ENCODE data around the gene NADSYN1.

The NADSYN1 gene

DNA sequence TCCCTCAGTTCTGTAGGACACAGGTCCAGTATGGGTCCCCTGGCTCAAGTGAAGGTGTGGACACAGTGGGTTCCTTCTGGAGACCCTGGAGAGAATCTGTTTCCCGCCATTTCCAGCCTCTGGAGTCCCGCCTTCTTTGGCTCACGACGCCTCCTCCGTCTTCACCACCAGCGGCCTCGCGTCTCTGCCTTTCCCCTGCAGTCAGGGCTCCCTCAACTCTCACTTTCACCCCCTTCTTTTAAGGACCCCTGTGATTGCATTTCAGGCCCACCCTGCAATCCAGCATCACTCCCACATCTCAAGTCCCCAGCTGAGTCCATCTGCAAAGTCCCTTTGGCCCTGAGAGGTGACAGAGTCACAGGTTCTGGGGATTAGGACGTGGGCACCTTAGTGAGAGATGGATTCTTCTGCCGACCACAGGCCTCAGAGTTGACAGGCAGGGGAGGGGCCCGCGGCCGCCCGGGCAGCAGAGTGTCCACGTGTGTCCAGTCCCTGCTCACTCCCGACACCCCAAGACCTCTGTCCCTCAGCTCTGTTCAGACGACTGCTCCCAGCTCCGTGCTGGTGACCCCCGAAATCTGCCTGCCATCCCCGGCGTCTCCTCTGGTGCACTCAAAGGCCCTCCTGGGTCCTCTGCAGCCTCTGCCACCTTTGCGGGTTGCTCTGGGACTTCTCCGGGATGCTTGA, 37.2 kb downstream of the NADSYN1 start:
- no peaks in the 10 kb centered on the region for H3K4me1 Mint-ChIP-seq (ENCODE audit: low read depth)
- no peak overlapping the region for H3K4me3 Mint-ChIP-seq
- no peaks in the 10 kb centered on the region for H3K27me3 Mint-ChIP-seq
- no peaks in the 10 kb centered on the region for H3K9me3 Mint-ChIP-seq
- peaks cover 96% of the 10 kb centered on the region for H3K36me3 Mint-ChIP-seq (ENCODE audit: low read depth)
- intact Hi-C loops (cut with micrococcal nuclease) = no loop called here
- no peak overlapping the region for H3K27ac Mint-ChIP-seq

DNA sequence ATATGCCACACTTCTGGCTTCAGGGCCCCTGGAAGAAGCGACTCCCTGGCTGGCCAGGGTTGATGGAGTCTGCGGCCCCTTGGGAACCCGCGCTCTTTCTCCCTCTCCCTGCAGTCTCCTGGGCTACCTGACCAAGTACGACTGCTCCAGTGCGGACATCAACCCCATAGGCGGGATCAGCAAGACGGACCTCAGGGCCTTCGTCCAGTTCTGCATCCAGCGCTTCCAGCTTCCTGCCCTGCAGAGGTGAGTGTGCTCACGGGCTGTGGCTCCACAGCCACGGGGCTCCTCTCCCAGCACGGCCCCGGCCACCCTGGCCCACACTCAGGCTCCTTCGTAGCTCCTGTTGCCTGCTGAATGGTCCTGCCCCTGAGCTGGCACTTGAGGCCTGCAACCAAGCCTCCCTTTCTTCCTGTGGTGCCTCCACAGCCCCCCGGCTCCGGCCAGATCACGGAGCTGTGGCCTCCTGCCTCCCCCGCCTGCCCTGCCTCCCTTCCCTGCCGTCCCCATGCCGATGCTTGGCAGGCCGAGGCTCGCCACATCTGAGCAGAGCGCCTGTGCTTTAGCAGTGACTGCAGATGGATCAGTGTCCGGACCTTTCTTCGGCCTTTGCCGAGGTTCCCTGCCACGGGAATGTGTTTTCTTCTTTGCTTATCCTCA, 37.9 kb downstream of the NADSYN1 start:
- Mint-ChIP-seq H3K9me3 (no peaks in the 10 kb centered on the region), H3K27me3 (no peaks in the 10 kb centered on the region), H3K27ac (no peak overlapping the region), H3K4me1 (ENCODE audit: low read depth) (no peaks in the 10 kb centered on the region), H3K36me3 (ENCODE audit: low read depth) (peaks cover 96% of the 10 kb centered on the region), H3K4me3 (no peak overlapping the region)
- intact Hi-C loops (cut with micrococcal nuclease) = no loop called here

DNA sequence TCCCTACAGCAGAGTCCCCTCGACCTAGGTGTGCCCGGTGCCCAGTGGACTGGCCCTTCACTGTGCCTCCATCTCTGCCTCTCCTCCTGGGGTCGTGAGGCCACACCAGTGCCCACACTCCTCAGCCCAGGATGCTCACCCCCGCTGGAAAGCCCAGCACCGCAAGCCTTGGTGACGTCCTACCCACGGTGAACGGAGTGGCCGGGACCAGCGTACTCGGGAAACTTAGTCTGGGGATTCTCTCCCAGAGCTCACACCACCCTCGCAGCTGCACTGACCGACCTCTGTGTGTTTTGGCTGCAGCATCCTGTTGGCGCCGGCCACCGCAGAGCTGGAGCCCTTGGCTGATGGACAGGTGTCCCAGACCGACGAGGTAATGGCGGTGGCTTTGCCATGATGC, 38.5 kb downstream of the NADSYN1 start:
- H3K27me3 Mint-ChIP-seq = no peaks in the 10 kb centered on the region
- peaks cover 96% of the 10 kb centered on the region for H3K36me3 Mint-ChIP-seq (ENCODE audit: low read depth)
- H3K4me3 Mint-ChIP-seq = no peak overlapping the region
- no peaks in the 10 kb centered on the region for H3K9me3 Mint-ChIP-seq
- intact Hi-C loops (cut with micrococcal nuclease) = no loop called here
- no peak overlapping the region for H3K27ac Mint-ChIP-seq
- H3K4me1 Mint-ChIP-seq (ENCODE audit: low read depth) = no peaks in the 10 kb centered on the region

GRCh38 chr11:71491940-71492339, 38.9 kb downstream of the NADSYN1 start:
- no peak overlapping the region for H3K4me3 Mint-ChIP-seq
- H3K27ac Mint-ChIP-seq = no peak overlapping the region

DNA sequence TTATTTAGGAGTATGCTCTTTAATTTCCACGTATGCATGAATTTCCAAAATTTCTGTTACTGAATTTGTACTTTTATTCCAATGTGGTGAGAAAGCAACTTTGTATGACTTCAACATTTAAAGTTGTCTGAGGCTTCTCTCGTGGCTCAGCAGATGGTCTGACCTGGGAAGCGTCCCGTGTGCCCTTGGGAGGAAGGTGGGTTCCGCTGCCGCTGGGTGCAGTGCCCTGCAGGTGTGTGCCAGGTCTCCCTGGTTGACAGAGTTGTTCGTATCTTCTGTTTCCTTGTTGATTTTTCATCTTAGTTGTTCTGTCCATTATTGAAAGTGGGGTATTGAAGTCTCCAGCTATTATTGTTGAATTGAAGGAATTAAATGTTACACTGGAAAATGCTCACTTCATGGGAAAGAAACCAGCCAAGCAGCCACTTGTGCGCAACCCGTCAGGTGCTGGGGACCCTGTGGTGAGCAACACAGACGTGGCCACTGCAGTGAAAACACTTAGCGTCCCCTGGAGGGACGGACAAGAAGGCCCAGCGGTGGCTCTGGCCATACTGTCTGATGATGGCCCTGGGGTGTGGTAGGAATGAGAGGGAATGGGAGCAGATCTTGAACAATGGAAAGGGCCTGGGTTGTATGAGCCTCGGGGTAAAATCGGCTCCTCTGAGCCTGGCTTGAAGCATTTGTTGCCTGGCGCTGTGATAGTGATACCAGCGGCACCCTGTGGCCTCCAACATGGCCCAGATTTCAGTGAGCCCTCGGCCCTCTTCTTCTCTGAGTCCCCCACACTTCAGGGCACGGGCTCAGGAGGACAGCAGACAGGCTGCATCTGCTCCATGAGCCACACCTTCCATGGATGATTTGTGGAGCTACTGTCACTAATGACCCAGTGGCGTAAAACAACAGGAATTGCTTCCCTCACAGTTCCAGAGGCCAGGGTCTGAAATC, 42.6 kb downstream of the NADSYN1 start:
- H3K27ac Mint-ChIP-seq = no peak overlapping the region
- H3K4me3 Mint-ChIP-seq = no peak overlapping the region
- no peaks in the 10 kb centered on the region for H3K9me3 Mint-ChIP-seq
- intact Hi-C loops (cut with micrococcal nuclease) = no loop called here
- no peaks in the 10 kb centered on the region for H3K4me1 Mint-ChIP-seq (ENCODE audit: low read depth)
- no peaks in the 10 kb centered on the region for H3K27me3 Mint-ChIP-seq
- H3K36me3 Mint-ChIP-seq (ENCODE audit: low read depth) = peaks cover 96% of the 10 kb centered on the region

More at GRCh38 chr11:71491940-71492339, 38.9 kb downstream of the NADSYN1 start:
- Mint-ChIP-seq H3K36me3 (ENCODE audit: low read depth) (peaks cover 96% of the 10 kb centered on the region), H3K4me1 (ENCODE audit: low read depth) (no peaks in the 10 kb centered on the region), H3K27me3 (no peaks in the 10 kb centered on the region), H3K9me3 (no peaks in the 10 kb centered on the region)
- intact Hi-C loops (cut with micrococcal nuclease) = no loop called here

DNA sequence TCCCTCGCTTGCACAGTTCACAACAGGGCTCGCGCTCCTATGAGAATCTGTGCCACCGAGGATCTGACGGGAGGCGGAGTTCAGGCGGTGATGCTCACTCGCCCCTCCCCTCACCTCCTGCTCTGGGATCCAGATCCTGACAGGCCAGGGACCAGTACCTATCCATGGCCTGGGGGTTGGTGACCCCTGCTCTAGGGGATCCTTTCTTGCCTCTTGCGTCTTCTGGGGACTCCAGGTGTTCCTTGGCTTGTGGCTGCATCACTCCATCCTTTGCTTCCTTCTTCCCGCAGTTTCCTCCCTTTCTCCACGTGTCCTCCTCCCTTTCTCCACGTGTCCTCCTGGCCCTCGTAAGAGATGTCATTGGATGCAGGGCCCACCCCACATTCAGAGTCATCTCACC, 43.4 kb downstream of the NADSYN1 start:
- Mint-ChIP-seq H3K36me3 (ENCODE audit: low read depth) (peaks cover 96% of the 10 kb centered on the region), H3K4me3 (no peak overlapping the region), H3K4me1 (ENCODE audit: low read depth) (no peaks in the 10 kb centered on the region), H3K27me3 (no peaks in the 10 kb centered on the region), H3K27ac (no peak overlapping the region), H3K9me3 (no peaks in the 10 kb centered on the region)
- intact Hi-C loops (cut with micrococcal nuclease) = no loop called here

- intact Hi-C loops (cut with micrococcal nuclease) = no loop called here
- Mint-ChIP-seq H3K9me3 (no peaks in the 10 kb centered on the region), H3K4me3 (no peak overlapping the region), H3K27ac (no peak overlapping the region), H3K36me3 (ENCODE audit: low read depth) (peaks cover 96% of the 10 kb centered on the region), H3K27me3 (no peaks in the 10 kb centered on the region), H3K4me1 (ENCODE audit: low read depth) (no peaks in the 10 kb centered on the region)
These were observed 45.1 kb downstream of the NADSYN1 start for GRCh38 chr11:71498091-71498490.

GRCh38 chr11:71499125-71499524, 46.1 kb downstream of the NADSYN1 start:
- H3K36me3 Mint-ChIP-seq (ENCODE audit: low read depth) = peaks cover 99% of the 10 kb centered on the region
- intact Hi-C loops (cut with micrococcal nuclease) = no loop called here

DNA sequence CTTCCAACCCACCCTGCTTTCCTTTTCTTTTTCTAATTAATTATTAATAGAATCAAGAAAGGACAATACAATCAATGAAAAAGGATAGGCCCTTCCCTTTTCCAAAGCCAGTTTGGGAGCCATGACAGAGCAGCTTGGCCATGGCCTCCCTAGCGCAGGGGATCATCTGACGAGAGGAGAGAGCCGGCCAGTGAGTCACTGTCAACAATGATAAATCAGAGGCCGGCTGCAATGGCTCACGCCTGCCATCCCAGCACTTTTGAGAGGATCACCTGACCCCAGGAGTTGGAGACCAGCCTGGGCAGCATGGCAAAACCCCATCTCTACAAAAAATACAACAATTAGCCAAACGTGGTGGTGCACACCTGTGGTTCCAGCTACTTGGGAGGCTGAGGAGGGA, 46.5 kb downstream of the NADSYN1 start:
- Mint-ChIP-seq H3K9me3 (no peaks in the 10 kb centered on the region), H3K27ac (no peak overlapping the region), H3K27me3 (no peaks in the 10 kb centered on the region), H3K4me3 (no peak overlapping the region), H3K36me3 (ENCODE audit: low read depth) (peaks cover 99% of the 10 kb centered on the region), H3K4me1 (ENCODE audit: low read depth) (no peaks in the 10 kb centered on the region)
- intact Hi-C loops (cut with micrococcal nuclease) = no loop called here

More at GRCh38 chr11:71499125-71499524, 46.1 kb downstream of the NADSYN1 start:
- Mint-ChIP-seq H3K4me1 (ENCODE audit: low read depth) (no peaks in the 10 kb centered on the region), H3K4me3 (no peak overlapping the region), H3K27me3 (no peaks in the 10 kb centered on the region), H3K27ac (no peak overlapping the region), H3K9me3 (no peaks in the 10 kb centered on the region)

GRCh38 chr11:71500601-71501021, 47.6 kb downstream of the NADSYN1 start:
- Mint-ChIP-seq H3K27me3 (no peaks in the 10 kb centered on the region), H3K4me1 (ENCODE audit: low read depth) (no peaks in the 10 kb centered on the region), H3K4me3 (no peak overlapping the region), H3K27ac (no peak overlapping the region), H3K9me3 (no peaks in the 10 kb centered on the region), H3K36me3 (ENCODE audit: low read depth) (peaks cover 97% of the 10 kb centered on the region)
- intact Hi-C loops (cut with micrococcal nuclease) = no loop called here

DNA sequence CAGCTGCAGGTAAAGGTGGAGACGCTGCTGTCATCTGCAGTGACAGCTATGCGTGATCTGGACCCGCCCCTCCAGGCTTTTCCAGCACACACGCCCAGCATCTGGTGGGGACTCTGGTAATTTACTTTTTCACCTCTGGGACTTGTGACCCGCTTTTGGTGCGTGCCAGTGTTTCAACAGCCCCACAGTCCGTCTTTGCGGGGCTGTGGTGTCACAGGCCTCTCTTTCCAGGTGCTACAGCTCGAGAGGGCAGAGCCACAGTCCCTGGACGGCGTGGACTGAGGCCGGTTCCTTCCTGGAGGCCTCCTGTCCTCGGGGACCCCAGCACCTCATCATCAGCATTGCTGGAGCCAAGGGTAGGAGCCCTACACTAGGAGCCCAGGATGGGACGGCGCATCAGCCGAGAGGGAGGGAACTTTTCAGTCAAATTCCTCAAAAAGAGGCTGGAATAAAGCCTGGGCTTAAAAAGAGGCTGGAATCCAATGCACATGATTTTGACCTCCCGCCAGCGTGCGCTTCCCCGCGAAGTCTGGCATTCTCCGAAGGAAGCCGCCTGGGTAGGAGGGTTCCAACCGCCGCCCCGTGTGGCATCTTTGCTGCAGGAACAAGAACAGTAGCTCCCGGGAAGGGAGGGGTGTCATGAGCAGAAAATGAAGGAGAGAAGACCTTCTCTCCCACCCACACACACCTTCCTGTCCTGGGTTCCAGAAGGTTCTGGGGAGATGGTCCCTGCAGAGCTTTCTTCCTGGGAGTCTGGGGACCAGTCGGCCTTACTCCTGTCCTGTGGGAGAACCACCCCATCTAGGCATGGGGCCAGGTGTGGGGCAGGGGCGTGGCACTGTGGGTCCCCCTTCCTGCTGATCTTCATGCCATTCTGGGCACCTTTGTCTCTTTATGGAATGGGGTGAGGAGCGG, 48.3 kb downstream of the NADSYN1 start:
- H3K4me1 Mint-ChIP-seq (ENCODE audit: low read depth) = no peaks in the 10 kb centered on the region
- no peaks in the 10 kb centered on the region for H3K9me3 Mint-ChIP-seq
- intact Hi-C loops (cut with micrococcal nuclease) = no loop called here
- peaks cover 97% of the 10 kb centered on the region for H3K36me3 Mint-ChIP-seq (ENCODE audit: low read depth)
- no peak overlapping the region for H3K27ac Mint-ChIP-seq
- no peak overlapping the region for H3K4me3 Mint-ChIP-seq
- H3K27me3 Mint-ChIP-seq = no peaks in the 10 kb centered on the region

DNA sequence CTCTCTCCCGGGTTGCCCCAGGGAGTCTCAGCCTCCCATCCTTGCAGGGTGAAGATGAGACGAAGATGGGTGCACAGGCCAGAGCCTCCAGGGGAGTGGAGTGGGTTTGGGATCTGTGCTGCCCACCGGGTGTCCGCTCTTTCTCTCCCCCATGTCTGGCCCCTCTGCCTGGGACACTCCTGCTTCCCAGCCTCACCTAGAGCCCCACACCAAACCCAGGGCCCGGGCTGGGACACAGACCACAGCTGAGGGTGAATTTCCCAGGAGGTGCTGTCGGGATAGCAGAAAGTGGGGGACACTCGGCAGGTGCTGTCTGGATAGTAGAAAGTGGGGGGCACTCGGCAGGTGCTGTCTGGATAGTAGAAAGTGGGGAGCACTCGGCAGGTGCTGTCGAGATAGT, 49.0 kb downstream of the NADSYN1 start:
- intact Hi-C loops (cut with micrococcal nuclease) = no loop called here
- H3K27ac Mint-ChIP-seq = no peak overlapping the region
- peaks cover 7% of the 10 kb centered on the region for H3K9me3 Mint-ChIP-seq
- no peaks in the 10 kb centered on the region for H3K27me3 Mint-ChIP-seq
- H3K36me3 Mint-ChIP-seq (ENCODE audit: low read depth) = peaks cover 97% of the 10 kb centered on the region
- H3K4me3 Mint-ChIP-seq = no peak overlapping the region
- H3K4me1 Mint-ChIP-seq (ENCODE audit: low read depth) = no peaks in the 10 kb centered on the region

DNA sequence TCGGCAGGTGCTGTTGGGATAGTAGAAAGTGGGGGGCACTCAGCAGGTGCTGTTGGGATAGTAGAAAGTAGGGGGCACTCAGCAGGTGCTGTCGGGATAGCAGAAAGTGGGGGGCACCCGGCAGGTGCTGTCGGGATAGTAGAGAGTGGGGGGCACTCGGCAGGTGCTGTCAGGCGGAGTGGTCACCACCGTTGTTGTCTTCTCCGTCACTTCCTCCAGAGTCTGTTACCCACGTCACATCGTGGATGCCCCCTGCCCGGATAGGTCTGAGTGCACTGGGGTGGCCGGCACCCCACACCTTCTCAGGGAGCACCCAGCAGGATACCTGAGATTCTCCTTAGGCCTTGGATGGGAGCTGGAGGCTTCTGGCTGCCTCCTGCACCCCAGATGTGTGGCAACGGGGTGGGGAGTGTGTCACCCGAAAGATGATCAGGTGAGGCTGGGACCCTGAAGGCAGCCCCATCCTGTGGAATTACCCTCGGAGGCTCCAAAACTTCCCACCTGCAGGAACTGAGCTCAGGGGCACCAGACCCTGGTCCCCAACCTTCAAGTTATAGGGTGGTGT, 50.0 kb downstream of the NADSYN1 start:
- peaks cover 16% of the 10 kb centered on the region for H3K9me3 Mint-ChIP-seq
- H3K36me3 Mint-ChIP-seq (ENCODE audit: low read depth) = peaks cover 91% of the 10 kb centered on the region
- H3K4me3 Mint-ChIP-seq = no peak overlapping the region
- no peaks in the 10 kb centered on the region for H3K4me1 Mint-ChIP-seq (ENCODE audit: low read depth)
- H3K27ac Mint-ChIP-seq = no peak overlapping the region
- intact Hi-C loops (cut with micrococcal nuclease) = no loop called here
- no peaks in the 10 kb centered on the region for H3K27me3 Mint-ChIP-seq

All from dendritic cell treated with granulocyte-macrophage colony-stimulating factor and Interleukin-4, amounts not matched to agents 40 ng/mL and 50 ng/mL, for 4 days (primary cell).